Upper lobe of left lung (tissue), 6 donors: ENCODE measurements around the gene TMCO4. TPM values are rescaled to one million over a fixed set of nuclear protein-coding genes. Genes with fewer than 3 reads are reported as not detected.

Experiments
- ATAC-seq, 2 donors: fragments of 200-7000 bp; cut with Tn5 transposase; one replicate each; pipeline ENCODE4 v1.9.1; 2022; ENCODE audit warnings: mild to moderate bottlenecking in 2 of 2, moderate library complexity in 2 of 2; ENCODE audit not compliant: low FRiP score in 2 of 2
- DNase-seq, 2 donors: peaks; one replicate each; pipeline ENCODE4 v3.0.0-alpha.2; 2019 to 2020
- H3K27ac ChIP-seq, 4 donors: fragments of 200-600 bp; sonication (generic); one replicate each; pipeline ENCODE4 v1.5.1; 2016 to 2019
- H3K27me3 ChIP-seq, 4 donors: fragments of 200-600 bp; sonication (generic); one replicate each; pipeline ENCODE4 v1.5.1; 2017 to 2019
- H3K36me3 ChIP-seq, 4 donors: fragments of 200-600 bp; sonication (generic); one replicate each; pipeline ENCODE4 v1.5.1; 2016 to 2019
- H3K4me1 ChIP-seq, 4 donors: fragments of 200-600 bp; sonication (generic); one replicate each; pipeline ENCODE4 v1.5.1; 2018 to 2019
- H3K4me3 ChIP-seq, 4 donors: fragments of 200-600 bp; sonication (generic); one replicate each; pipeline ENCODE4 v1.5.1; 2017 to 2019; ENCODE audit warnings: mild to moderate bottlenecking in 2 of 4, moderate library complexity in 1 of 4
- H3K9me3 ChIP-seq, 4 donors: fragments of 200-600 bp; sonication (generic); one replicate each; pipeline ENCODE4 v1.5.1; 2018 to 2019
- CTCF ChIP-seq, 6 experiments: fragments of 450-650 bp in 4 of 6; fragments of 200-600 bp in 2 of 6; sonication (generic) in 2 of 6; IDR thresholded peaks; one replicate each; pipeline ENCODE4 v1.5.1; 2016 to 2019; ENCODE audit warnings: antibody characterized with exemption in 6 of 6
- EP300 ChIP-seq, 4 donors: sonication (generic); formaldehyde crosslinking; IDR thresholded peaks; one replicate each; pipeline ENCODE4 v1.5.1; 2017; ENCODE audit warnings: antibody characterized with exemption in 4 of 4, control low read depth in 2 of 4
- POLR2A ChIP-seq, 4 donors: fragments of 450-650 bp; IDR thresholded peaks; one replicate each; pipeline ENCODE4 v1.5.1; 2016 to 2017; ENCODE audit warnings: antibody characterized with exemption in 4 of 4, mild to moderate bottlenecking in 2 of 4
- POLR2AphosphoS5 ChIP-seq, 2 donors: sonication (generic); formaldehyde crosslinking; IDR thresholded peaks; one replicate each; pipeline ENCODE4 v1.5.1; 2017; ENCODE audit warnings: antibody characterized with exemption in 2 of 2
- WGBS, 2 donors: methylation state at CpG; one replicate each; pipeline ENCODE4 v1.1.5; 2017 to 2018; 5-methylcytosine and 5-hydroxymethylcytosine counted together
- total RNA-seq, 6 donors: library from RNA; depleted of rRNA in 4 of 6; stranded (reverse); fragments of >200 nt in 4 of 6; gene quantifications; one replicate each; pipeline versions ENCODE4 v1.1.0 to v1.2.1, GENCODE V29; 2016 to 2021
- donor health status: DM: no; HTN: no; CAD: no; lungs with moderate emphysema.
- donor health status: DM: no; HTN: yes; CAD: no; lungs with severe emphysema.

TMCO4 gene
- total RNA-seq, 6 donors from 2014 or later, result 19.1 to 46.1 (median 24.9) TPM

- H3K27ac ChIP-seq, result no peak overlapping the region
- H3K9me3 ChIP-seq, result no peaks in the 10 kb centered on the region
- no peaks in the 10 kb centered on the region for H3K27me3 ChIP-seq
- H3K4me3 ChIP-seq, result no peak overlapping the region
- no peak for ATAC-seq
- WGBS, 2 donors, result 83 to 86% methylated on average over 9 of the region's 9 CpGs
- H3K4me1 ChIP-seq, result no peaks in the 10 kb centered on the region
- peaks cover 0 to 45% (median 27%) of the 10 kb centered on the region in 4 donors for H3K36me3 ChIP-seq
- TF ChIP-seq EP300 (IDR thresholded peaks at IDR 0.05) (no peak), POLR2A (IDR thresholded peaks at IDR 0.05) (no peak), POLR2AphosphoS5 (IDR thresholded peaks at IDR 0.05) (no peak), CTCF (IDR thresholded peaks at IDR 0.05) (no peak)
- DNase-seq, result no peak
Measured at GRCh38 chr1:19752083-19752696, 47.5 kb downstream of the TMCO4 start.

GRCh38 chr1:19750882-19751276 lies 48.8 kb downstream of the TMCO4 start:
- Histone ChIP-seq H3K9me3 (no peaks in the 10 kb centered on the region), H3K4me1 (no peaks in the 10 kb centered on the region), H3K36me3 (peaks cover under 1 to 52% (median 35%) of the 10 kb centered on the region in 4 donors), H3K27ac (no peak overlapping the region), H3K27me3 (no peaks in the 10 kb centered on the region), H3K4me3 (no peak overlapping the region)
- no peak for ATAC-seq
- no peak for DNase-seq
- TF ChIP-seq CTCF (IDR thresholded peaks at IDR 0.05) (no peak), POLR2A (IDR thresholded peaks at IDR 0.05) (no peak), EP300 (IDR thresholded peaks at IDR 0.05) (no peak), POLR2AphosphoS5 (IDR thresholded peaks at IDR 0.05) (no peak)
- 95 to 96% methylated on average over 3 of the region's 3 CpGs for WGBS, 2 donors

GRCh38 chr1:19750101-19750881 lies 49.4 kb downstream of the TMCO4 start:
- no peaks in the 10 kb centered on the region for H3K9me3 ChIP-seq
- ATAC-seq (no peak), DNase-seq (no peak)
- 88 to 91% methylated on average over 15 of the region's 15 CpGs for WGBS, 2 donors
- no peaks in the 10 kb centered on the region for H3K4me1 ChIP-seq
- H3K4me3 ChIP-seq, result no peak overlapping the region
- peaks cover 6 to 55% (median 36%) of the 10 kb centered on the region in 4 donors for H3K36me3 ChIP-seq
- no peaks in the 10 kb centered on the region for H3K27me3 ChIP-seq
- no peak overlapping the region for H3K27ac ChIP-seq
- no peak for TF ChIP-seq CTCF (IDR thresholded peaks at IDR 0.05)
- no peak for TF ChIP-seq POLR2AphosphoS5 (IDR thresholded peaks at IDR 0.05)
- TF ChIP-seq POLR2A (IDR thresholded peaks at IDR 0.05), result no peak
- no peak for TF ChIP-seq EP300 (IDR thresholded peaks at IDR 0.05)

GRCh38 chr1:19749685-19750084 lies 50.0 kb downstream of the TMCO4 start:
- Histone ChIP-seq H3K27me3 (no peaks in the 10 kb centered on the region), H3K9me3 (no peaks in the 10 kb centered on the region), H3K4me3 (no peak overlapping the region), H3K36me3 (peaks cover 6 to 53% (median 33%) of the 10 kb centered on the region in 4 donors), H3K4me1 (no peaks in the 10 kb centered on the region), H3K27ac (no peak overlapping the region)
- no peak for TF ChIP-seq POLR2AphosphoS5 (IDR thresholded peaks at IDR 0.05)
- no peak for TF ChIP-seq CTCF (IDR thresholded peaks at IDR 0.05)
- 94 to 100% methylated on average over 1 of the region's 1 CpG for WGBS, 2 donors
- no peak for ATAC-seq
- DNase-seq, result no peak
